Measurements from ENCODE around the gene HMGCS2.
"Not testable (repeated sequence)": the region's sequence is repeated elsewhere in the genome, so short reads cannot be mapped to it uniquely, and the experiment has no call there.

HMGCS2 gene

DNA sequence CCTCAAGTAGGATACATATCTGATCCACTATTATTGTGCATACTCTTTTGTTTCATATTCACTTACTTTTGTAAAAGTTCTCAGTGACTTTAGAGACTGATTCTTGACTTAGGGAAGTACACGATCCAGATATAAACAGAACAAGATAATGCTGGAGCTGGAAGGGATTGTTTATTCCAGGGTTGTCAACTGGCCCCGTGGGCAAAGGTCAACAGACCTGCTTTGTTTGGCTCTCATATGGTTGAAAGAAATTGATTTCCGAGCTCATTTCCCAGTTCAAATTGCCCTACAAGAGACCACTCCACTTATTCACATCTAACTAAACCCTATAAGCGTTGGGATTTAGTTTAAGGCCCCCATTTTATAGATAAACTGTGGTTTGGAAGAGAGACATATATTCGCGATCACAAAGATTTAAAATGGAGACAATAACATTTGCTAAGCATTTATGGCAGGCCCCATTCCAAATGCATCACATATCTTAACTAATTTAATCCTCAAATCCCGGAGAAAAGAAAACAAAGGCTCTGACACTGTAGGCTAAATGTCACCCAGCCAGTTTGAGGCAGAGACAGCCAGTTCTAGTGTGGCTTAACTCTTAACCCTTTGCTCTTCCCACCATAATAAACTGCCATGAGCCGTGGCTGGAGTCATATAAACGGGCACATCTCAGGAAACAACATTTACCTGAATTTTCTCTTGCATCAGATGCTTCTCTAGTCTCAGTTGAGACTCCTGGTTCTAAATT lies 21.9 kb upstream of the HMGCS2 start:
- no peak for DNase-seq (ENCODE audit: low read depth in 2 of 2)

- no peak for DNase-seq (ENCODE audit: low read depth in 2 of 2)
Observed at GRCh38 chr1:119787776-119788175, 19.1 kb upstream of the HMGCS2 start.

DNA sequence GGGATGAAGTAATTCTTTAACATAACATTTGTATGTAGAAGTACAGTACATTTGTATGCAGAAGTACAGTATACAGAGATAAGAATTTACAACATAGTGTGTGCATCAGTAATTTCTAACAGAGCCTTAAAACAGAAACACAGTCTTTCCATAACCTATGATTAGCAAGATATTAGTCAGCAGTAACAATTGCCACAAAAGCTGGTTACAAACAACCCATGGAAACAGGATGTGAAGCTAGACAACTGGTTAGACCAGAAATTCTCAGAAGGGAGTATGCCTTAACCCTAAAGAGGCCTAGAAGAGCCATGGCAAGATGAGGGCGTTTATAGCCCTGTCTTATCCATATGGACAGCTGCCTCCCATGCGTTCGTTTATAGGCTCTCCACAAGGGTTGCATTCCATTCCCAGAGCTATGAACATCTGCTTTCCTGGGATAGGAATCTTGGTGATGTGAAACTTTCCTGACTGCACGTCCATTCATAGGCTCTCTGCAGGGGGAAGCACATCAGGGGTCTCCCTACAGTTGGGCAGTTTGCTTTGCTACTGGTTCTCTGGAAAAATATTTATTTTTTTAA lies 17.9 kb upstream of the HMGCS2 start:
- DNase-seq (ENCODE audit: low read depth in 2 of 2) = not testable (repeated sequence)

GRCh38 chr1:119786046-119786445 lies 17.3 kb upstream of the HMGCS2 start:
- DNase-seq (ENCODE audit: low read depth in 2 of 2) = not testable (repeated sequence)

DNA sequence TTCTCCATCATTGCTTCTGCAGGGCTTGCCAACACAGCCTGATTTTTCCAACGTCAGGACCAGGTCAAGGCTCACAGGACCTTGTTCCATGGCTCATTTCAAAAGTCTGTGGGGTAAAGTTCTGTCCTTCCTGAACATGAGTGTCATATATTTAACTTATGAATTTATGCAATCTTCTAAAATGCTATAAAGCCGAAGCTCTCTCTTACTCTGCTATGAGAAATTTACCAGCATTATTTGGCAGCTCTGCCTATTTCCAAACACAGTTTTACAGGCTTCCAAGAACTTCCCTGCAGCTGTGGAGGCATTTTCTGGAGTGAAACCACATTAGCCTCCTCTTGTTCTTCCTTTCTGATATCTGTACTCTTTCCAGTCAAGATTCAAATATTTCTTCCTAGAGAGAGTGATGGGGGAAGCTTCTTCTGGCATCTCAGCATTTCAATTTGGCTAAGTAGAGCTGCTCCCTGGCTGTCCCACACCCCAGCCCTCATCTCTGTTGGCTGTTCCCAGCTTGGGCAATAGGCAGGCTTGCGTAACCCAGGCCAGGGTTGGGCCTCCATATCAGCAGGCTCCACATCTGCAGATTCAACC lies 15.6 kb upstream of the HMGCS2 start:
- DNase-seq (ENCODE audit: low read depth in 2 of 2) = no peak

DNA sequence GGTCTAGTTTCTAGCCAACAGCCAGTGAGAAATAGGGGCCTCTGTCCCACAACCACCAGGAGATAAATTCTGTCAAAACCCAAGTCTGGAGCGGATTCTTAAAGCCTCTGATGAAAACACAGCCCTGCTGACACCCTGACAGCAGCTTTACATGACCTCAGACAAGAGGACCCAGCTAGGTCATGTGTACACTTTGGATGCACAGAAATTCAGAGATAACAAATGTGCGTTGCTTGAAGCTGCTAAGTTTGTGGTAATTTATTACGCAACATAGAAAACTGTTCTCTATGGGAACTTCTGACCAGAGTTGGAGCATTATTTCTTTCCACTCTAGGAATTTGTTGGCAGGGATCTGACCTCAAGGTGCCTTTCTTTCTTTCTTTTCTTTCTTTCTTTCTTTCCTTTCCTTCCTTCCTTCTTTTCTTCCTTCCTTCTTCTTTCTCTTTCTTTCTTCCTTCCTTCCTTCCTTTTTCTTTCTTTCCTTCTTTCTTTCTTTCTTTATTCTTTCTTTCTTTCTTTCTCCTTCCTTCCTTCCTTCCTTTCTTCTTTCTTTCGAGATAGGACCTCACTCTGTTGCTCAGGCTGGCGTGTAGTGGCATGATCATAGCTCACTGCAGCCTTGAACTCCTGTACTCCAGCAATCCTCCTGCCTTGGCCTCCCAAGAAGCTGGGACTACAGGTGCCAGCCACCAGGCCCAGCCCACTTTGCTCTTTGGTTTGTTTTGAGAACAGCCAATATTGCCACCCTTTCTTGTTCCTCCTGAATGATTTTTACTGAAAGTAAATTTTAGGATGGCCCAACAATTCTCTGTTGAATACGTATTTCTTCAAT lies 14.9 kb upstream of the HMGCS2 start:
- no peak for DNase-seq (ENCODE audit: low read depth in 2 of 2)

DNA sequence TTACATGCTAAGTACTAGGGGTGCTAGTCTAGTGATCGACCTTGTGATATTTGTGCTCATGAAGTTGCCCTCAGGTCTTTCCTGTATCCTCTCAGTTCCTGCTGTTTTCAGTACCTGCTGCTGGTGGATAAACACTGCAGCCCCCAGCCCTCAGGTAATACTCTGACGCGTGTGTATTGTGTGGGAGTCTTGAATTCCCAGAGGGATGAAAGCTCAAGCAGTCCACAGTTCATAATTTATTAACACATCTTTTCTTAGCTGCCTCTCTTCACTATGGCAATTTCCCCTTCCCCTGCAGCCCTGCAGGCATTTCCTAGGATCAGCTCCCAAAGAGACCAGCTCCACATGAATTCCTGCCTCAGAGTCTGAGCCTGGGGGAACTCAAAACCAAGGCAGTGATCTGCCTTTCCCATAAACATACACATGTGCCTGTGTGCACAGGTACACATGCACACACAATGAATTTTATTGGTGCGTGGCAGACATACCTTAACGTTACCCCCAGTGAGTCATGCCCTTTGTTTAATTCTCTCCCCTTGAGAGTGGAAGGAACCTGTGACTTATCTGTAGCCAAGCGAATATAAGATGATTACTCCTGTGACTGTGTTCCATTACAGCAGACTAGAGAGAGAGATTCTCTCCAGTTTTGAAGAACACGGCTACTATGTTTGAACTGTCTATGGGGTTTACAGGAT lies 14.1 kb upstream of the HMGCS2 start:
- DNase-seq (ENCODE audit: low read depth in 2 of 2) = no peak

GRCh38 chr1:119781434-119782210 lies 12.9 kb upstream of the HMGCS2 start:
- DNase-seq (ENCODE audit: low read depth in 2 of 2) = no peak

DNA sequence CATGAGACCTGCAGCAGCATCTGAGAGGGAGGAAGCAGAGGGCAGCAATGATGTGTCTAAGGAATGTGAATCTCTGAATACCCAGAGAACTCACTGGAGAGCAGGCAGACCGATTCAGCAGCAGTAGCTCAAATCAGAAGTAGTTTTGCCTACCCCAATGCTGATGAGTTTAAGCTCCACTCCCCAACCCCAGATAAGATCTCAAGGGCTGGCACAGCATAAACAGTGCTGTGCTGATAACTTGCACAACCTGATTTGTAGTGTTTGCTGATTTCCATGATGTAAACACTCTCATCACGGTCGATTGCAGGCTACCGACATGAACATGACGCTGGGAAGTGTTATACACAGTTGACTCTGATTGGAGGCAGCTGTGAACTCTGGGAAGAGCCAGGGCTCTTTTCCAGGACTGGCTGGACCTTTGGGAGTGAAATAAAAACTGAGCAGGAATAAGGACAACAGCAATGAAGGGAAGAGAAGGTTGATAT lies 11.2 kb upstream of the HMGCS2 start:
- DNase-seq (ENCODE audit: low read depth in 2 of 2) = no peak

GRCh38 chr1:119778886-119779560 lies 10.3 kb upstream of the HMGCS2 start:
- no peak for DNase-seq (ENCODE audit: low read depth in 2 of 2)

DNA sequence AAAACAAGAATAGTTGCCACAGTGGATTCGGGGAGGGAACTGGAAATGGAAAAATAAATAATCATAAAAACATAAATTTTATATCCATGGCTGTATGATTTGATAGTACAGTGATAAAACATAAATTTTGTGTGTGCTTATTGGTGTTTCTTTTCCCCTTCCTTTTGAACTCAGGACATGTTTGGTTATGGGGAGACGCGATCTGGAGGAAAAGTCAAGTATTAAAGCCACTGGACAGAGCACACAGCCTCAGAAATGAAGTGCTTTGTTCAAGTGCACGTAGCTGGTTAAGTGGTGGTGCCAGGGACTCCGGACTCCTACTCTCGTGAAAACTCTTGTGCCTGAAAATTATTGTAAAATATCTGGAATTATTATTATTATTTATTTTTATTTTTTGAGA lies 9.7 kb upstream of the HMGCS2 start:
- DNase-seq (ENCODE audit: low read depth in 2 of 2) = no peak

GRCh38 chr1:119774746-119775490 lies 6.2 kb upstream of the HMGCS2 start:
- no peak for DNase-seq (ENCODE audit: low read depth in 2 of 2)

- no peak for DNase-seq (ENCODE audit: low read depth in 2 of 2)
Observed at GRCh38 chr1:119773711-119774241, 5.1 kb upstream of the HMGCS2 start.

DNA sequence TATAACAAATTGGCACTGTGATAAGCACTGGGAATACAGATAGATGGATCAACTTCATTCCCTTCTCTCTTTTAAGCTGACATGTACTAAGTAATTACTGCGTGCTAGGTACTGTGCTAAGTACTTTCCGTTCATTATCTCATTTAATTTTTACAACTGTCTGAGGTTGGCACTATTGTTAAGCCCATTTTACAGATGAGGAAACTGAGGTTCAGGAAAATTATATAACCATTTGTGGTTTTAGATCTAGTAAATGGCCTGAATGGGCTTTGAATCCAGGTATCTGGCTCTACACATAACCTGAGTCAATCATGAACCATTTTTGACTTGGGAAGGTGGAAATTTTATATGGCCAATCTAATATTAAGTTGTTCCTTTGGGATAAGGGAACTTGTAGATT lies 3.6 kb upstream of the HMGCS2 start:
- no peak for DNase-seq (ENCODE audit: low read depth in 2 of 2)

DNA sequence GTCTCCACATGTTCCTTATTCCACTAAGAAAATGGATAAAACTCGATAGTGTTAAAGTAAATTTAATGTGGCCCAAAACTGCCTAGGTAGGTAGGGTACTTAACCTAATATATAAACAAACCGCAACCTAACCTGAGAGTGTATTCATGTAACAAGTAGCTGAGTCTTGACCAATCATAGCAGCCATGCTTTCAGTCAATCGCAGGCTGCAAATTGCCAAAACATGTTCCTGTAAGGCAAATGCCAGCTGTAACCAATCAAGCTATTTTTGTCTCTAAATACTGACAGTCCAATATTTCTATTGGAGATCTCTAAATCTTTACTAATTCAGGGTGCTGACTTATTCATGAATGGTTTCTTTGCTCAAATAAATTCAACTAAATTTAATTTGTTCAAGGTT lies 3.1 kb upstream of the HMGCS2 start:
- no peak for DNase-seq (ENCODE audit: low read depth in 2 of 2)

DNA sequence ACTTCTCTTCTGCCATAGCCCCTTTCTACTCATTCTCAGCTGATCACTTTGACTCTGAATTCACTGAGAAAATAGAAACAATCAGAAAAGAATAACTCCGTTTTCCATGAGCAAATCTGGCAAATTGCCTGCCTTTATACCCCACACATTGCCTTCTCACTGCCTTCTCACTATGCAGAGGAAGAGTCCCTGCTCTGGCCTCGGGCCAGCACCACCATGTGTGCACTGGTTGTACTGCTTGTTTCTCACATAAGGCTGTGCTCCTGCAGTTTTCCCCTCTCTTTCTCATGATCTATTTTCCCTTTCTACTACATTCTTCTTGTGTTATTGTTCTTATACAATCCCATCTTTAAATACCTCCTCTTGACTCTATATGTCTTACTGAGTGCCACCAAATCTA lies 2.3 kb upstream of the HMGCS2 start:
- no peak for DNase-seq (ENCODE audit: low read depth in 2 of 2)

GRCh38 chr1:119767486-119767885 lies 1.2 kb downstream of the HMGCS2 start:
- no peak for DNase-seq (ENCODE audit: low read depth in 2 of 2)

DNA sequence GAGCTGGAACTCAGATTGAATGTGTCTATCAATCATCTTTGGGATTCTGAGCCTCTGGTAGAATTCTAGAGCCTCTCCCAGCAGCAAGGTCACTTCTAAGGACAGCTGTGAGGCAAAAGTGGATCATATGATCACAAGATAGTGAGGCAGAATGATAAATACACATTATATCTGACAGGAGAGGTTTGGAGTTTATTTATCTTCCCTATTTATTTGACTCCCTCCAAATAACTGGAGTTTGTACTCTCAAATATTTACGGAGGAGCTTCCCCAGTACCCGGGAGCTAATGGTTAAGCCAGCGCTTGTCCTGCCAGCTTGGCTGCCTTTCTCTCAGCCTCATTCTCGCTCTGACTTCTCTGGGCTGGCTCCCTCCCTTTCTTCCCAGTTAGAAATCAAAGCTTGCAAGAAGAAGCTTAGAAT lies 2.3 kb downstream of the HMGCS2 start:
- DNase-seq (ENCODE audit: low read depth in 2 of 2) = no peak

DNA sequence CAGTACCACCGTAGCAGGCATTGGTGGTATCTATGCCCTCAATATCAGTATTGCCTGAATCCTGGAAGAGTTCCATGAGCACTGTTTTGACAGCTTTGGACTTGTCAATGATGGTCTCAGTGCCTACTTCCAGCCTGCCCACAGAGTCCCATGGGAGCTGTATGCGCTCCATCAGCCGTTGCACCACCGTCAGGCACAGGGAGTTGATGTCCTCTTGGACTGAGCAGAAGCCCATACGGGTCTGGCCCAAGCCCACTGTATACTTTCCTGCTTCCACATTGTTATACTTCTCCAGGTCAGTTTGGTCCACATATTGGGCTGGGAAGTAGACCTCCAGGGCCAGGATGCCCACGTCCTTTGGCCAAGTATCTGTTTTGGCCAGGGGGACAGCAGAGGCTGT lies 4.5 kb downstream of the HMGCS2 start:
- no peak for DNase-seq (ENCODE audit: low read depth in 2 of 2)

Data from stimulated activated CD8-positive, alpha-beta memory T cell treated with anti-CD3 and anti-CD28 coated beads, Interleukin-2, amount 100 ng/mL, for 48 hours (primary cell).